Adrenal gland (tissue), 12 donors: Measurements from ENCODE around the gene MRGPRE. TPM values are rescaled to one million over a fixed set of nuclear protein-coding genes. Genes with fewer than 3 reads are reported as not detected.

Experiments
- DNase-seq, 7 donors: peaks; one replicate each; pipeline ENCODE4 v3.0.0-alpha.2; 2019 to 2020
- H3K27ac ChIP-seq, 5 donors: fragments of 200-600 bp; sonication (generic) in 4 of 5; 1 replicate in 3 of 5; 2 replicates in 2 of 5; pipeline versions ENCODE4 v1.5.1 to v1.8.0; 2016 to 2020; ENCODE audit warnings: mild to moderate bottlenecking in 1 of 5
- H3K27me3 ChIP-seq: fragments of 200-600 bp; 2 replicates; pipeline ENCODE4 v1.8.0; 2021
- H3K36me3 ChIP-seq, 2 donors: fragments of 200-600 bp; replicated peaks in 1 of 2; 1 replicate in 1 of 2; 2 replicates in 1 of 2; pipeline versions ENCODE4 v1.5.1 to v1.8.0; 2018 to 2022
- H3K4me1 ChIP-seq, 2 donors: fragments of 200-600 bp; replicated peaks in 1 of 2; 1 replicate in 1 of 2; 2 replicates in 1 of 2; pipeline versions ENCODE4 v1.5.1 to v1.8.0; 2018 to 2021
- H3K4me3 ChIP-seq, 4 donors: fragments of 200-600 bp; sonication (generic) in 3 of 4; one replicate each; pipeline ENCODE4 v1.5.1; 2016 to 2018
- H3K9me3 ChIP-seq, 3 donors: fragments of 200-600 bp; sonication (generic) in 1 of 3; replicated peaks in 1 of 3; 1 replicate in 2 of 3; 2 replicates in 1 of 3; pipeline versions ENCODE4 v1.5.1 to v1.8.0; 2016 to 2021
- POLR2A ChIP-seq, 2 donors: fragments of 450-650 bp; IDR thresholded peaks; one replicate each; pipeline ENCODE4 v1.6.1; 2017; ENCODE audit warnings: antibody characterized with exemption in 2 of 2, mild to moderate bottlenecking in 2 of 2, moderate library complexity in 1 of 2
- WGBS, 4 donors: extraction: QIAGEN DNeasy Blood & Tissue Kit in 2 of 4; methylation state at CpG; one replicate each; pipeline versions ENCODE4 v1.1.5 to v1.1.7; 2013 to 2017; 5-methylcytosine and 5-hydroxymethylcytosine counted together
- intact Hi-C, 2 donors: fragments of 100-400 bp; cut with DNase I; formaldehyde crosslinking; loops; one replicate each; pipeline versions ENCODE4 v1.14.1 to v1.15.0; 2022 to 2023
- polyA plus RNA-seq, 3 donors: library from polyadenylated mRNA; stranded (reverse); fragments of 200-250 nt in 2 of 3; fragments of 350-450 nt in 1 of 3; fragmentation: Illumina TruSeq in 1 of 3; extraction: RNeasy Lipid Tissue Mini Kit (QIAGEN cat#74804) in 1 of 3; gene quantifications; one replicate each; pipeline ENCODE4 v1.2.3, GENCODE V29; 2013 to 2014
- total RNA-seq, 9 donors: library from RNA; depleted of rRNA in 4 of 9; stranded (reverse); fragments of >200 nt in 4 of 9; fragments of 120-200 nt in 1 of 9; fragmentation: NEBNext Ultra II Directional in 1 of 9; extraction: Animal tissue kit (Norgen Biotek cat#: 25700) in 1 of 9; gene quantifications; one replicate each; pipeline versions ENCODE4 v1.1.0 to v1.2.4, GENCODE V29; 2013 to 2023
- TF ChIP-seq, protein P1 (sequence below), 6 experiments: fragments of 450-650 bp in 4 of 6; fragments of 200-600 bp in 2 of 6; sonication (generic) in 1 of 6; IDR thresholded peaks; 1 replicate in 5 of 6; 2 replicates in 1 of 6; pipeline versions ENCODE4 v1.5.1 to v1.8.0; 2016 to 2021; ENCODE audit warnings: antibody characterized with exemption in 6 of 6, mild to moderate bottlenecking in 2 of 6, moderate library complexity in 1 of 6
- donor health status: healthy with polysubstance abuse.
- donor health status: Bipolar disorder and iron deficiency.
- donor health status: DM: yes; HTN: yes; CAD: no.
- donor health status: DM: no; HTN: no; CAD: no.
- donor health status: DM: no; HTN: no; CAD: no.
- donor health status: DM: yes; HTN: yes; CAD: no.

Gene MRGPRE
- total and polyA plus RNA-seq, 12 donors, result not detected

DNA sequence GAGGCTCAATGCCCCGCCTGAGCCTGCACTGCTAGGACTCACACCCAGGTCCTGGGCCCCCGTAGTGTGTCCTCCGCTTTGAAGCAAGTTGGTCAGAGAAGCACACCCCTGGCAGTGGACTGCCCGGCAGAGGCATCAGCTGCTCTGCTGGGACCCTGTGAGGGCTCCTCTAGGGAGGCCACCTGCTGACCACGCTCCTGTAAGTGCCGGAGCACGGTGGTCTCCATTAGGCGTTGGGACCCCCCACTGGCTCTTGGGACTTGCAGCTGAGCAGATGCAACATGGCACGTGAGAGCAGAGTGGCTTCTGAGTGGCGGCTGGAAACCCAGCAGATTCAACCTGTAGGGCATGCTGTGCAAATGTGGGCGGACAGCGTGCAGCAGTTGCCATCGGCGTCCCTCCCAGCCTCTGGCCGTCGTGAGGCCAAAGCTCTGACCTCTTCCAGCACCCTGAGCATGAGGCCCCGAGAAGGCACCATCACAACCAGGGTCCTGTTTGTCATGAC, 30.5 kb downstream of the MRGPRE start:
- no peak for DNase-seq
- peaks cover 29% of the 10 kb centered on the region for H3K27me3 ChIP-seq

DNA sequence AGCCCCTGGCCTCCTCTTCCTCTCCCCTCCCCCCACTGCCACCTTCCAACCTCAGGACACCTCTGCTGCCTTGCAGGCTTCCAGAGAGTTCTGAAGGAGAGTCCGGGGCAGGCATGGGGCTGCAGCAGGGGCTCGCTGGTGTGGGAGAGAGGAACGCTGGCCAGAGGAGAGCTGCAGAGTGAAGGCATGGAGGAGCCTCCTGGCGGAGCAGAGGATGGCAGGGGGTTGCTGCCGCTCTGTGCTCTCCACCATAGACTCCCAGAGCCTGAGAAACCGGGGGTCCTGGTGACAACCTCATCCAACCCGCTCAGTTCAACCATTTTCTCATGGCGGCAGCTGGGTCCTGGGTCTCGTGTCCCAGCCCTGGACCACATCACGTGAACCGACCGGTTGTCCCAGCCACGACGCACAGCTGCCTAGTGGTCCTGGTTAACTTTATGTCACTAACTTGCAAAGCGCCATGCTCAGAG, 31.1 kb downstream of the MRGPRE start:
- Histone ChIP-seq H3K36me3 (no peaks in the 10 kb centered on the region), H3K4me3 (no peak overlapping the region), H3K9me3 (no peaks in the 10 kb centered on the region), H3K4me1 (no peaks in the 10 kb centered on the region), H3K27me3 (peaks cover 29% of the 10 kb centered on the region), H3K27ac (no peak overlapping the region)
- WGBS, 4 donors, result 82 to 90% (median 86%) methylated on average over 11 to 15 of the region's 15 CpGs
- DNase-seq, result no peak
- no peak for TF ChIP-seq POLR2A (IDR thresholded peaks at IDR 0.05)
- TF ChIP-seq, protein P1, sequence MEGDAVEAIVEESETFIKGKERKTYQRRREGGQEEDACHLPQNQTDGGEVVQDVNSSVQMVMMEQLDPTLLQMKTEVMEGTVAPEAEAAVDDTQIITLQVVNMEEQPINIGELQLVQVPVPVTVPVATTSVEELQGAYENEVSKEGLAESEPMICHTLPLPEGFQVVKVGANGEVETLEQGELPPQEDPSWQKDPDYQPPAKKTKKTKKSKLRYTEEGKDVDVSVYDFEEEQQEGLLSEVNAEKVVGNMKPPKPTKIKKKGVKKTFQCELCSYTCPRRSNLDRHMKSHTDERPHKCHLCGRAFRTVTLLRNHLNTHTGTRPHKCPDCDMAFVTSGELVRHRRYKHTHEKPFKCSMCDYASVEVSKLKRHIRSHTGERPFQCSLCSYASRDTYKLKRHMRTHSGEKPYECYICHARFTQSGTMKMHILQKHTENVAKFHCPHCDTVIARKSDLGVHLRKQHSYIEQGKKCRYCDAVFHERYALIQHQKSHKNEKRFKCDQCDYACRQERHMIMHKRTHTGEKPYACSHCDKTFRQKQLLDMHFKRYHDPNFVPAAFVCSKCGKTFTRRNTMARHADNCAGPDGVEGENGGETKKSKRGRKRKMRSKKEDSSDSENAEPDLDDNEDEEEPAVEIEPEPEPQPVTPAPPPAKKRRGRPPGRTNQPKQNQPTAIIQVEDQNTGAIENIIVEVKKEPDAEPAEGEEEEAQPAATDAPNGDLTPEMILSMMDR (IDR thresholded peaks at IDR 0.05), result no peak
- intact Hi-C loops, result no loop called here

More for the DNA sequence above, 30.5 kb downstream of the MRGPRE start:
- H3K4me1 ChIP-seq, result no peaks in the 10 kb centered on the region
- 70 to 80% (median 73%) methylated on average over 1 to 17 of the region's 17 CpGs for WGBS, 4 donors
- no peak overlapping the region for H3K27ac ChIP-seq
- no peak overlapping the region for H3K4me3 ChIP-seq
- no peaks in the 10 kb centered on the region for H3K36me3 ChIP-seq
- H3K9me3 ChIP-seq, result no peaks in the 10 kb centered on the region
- TF ChIP-seq, protein P1 (IDR thresholded peaks at IDR 0.05), result no peak
- no peak for TF ChIP-seq POLR2A (IDR thresholded peaks at IDR 0.05)
- intact Hi-C loops, result no loop called here

DNA sequence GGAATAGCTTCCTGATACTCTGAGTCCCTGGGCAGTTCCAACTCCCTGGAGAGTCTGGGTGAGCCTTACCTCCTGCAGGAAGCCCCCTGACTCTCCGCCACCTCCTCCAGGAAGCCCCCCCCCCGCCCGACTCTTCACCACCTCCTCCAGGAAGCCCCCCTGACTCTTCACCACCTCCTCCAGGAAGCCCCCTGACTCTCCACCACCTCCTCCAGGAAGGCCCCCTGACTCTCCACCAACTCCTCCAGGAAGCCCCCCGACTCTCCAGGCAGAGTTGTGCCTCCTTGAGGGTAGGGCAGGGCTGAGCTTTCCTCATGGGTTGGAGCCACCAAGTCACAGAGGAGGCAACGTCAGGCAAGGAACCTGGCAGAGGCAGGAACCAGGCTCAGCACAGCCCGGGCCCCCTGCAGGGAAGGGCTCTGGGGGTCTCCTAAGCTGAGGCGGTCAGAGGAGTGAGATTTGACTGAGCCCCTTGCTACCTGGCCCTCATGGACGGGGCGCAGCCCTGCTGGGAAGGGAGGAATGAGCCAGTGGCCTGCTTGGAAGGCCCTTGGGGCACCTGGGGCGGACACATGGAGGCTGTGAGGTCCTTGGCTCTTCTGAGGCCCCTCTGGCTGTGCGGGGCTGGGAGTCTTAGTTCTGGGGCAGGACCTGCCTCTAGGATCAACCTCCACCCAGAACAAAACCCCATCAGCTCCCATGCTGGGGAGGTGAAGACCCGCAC, 31.7 kb downstream of the MRGPRE start:
- Histone ChIP-seq H3K27ac (no peak overlapping the region), H3K36me3 (no peaks in the 10 kb centered on the region), H3K4me1 (peaks cover 0 to 1% of the 10 kb centered on the region in 2 donors), H3K4me3 (no peak overlapping the region), H3K9me3 (no peaks in the 10 kb centered on the region), H3K27me3 (peaks cover 29% of the 10 kb centered on the region)
- TF ChIP-seq POLR2A (IDR thresholded peaks at IDR 0.05), result no peak
- TF ChIP-seq, protein P1 (IDR thresholded peaks at IDR 0.05), result no peak
- DNase-seq, result no peak
- 66 to 98% (median 75%) methylated on average over 5 to 12 of the region's 12 CpGs for WGBS, 4 donors
- intact Hi-C loops, result no loop called here

DNA sequence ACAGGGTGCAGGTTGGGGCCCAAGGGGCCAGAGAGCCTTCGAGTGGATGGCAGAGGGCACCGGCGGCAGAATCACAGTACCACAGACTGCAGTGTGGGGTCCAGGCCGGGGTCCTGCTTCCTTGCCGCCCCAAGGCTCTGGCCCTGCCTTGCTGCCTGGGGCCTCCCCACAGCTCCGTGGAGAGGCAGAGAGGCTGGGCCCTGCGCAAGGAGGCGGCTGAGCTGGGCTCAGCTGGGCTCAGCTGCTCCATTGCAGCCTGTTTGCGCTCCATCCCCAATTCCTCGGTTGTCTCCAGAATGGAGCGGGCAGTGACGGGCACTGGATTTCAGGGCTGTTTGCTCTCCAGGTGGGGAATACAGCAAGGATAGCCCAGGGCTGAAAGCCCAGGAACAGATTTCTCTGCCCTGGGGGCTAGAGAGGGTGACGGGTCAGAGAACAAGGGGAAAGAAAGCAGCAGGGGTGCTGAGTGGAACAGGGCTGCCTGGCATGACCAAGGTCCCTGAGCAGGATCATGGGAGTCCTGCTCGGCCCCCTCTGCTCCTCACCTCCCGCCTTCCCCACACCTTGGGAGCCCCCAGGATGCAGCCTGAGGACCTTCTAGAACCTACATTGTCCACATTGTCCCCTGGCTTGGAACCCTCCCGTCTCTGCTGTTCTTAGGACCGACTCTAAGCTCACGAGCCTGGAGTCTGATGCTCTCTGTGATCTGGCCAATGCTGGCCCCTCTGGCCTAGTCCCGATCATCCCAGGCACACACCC, 32.5 kb downstream of the MRGPRE start:
- H3K36me3 ChIP-seq, result no peaks in the 10 kb centered on the region
- peaks cover 0 to 4% of the 10 kb centered on the region in 2 donors for H3K4me1 ChIP-seq
- no peak for DNase-seq
- H3K9me3 ChIP-seq, result no peaks in the 10 kb centered on the region
- TF ChIP-seq, protein P1 (IDR thresholded peaks at IDR 0.05), result no peak
- no peak for TF ChIP-seq POLR2A (IDR thresholded peaks at IDR 0.05)
- no peak overlapping the region for H3K4me3 ChIP-seq
- 81 to 88% (median 84%) methylated on average over 13 to 19 of the region's 19 CpGs for WGBS, 4 donors
- intact Hi-C loops, result no loop called here
- H3K27ac ChIP-seq, result no peak overlapping the region
- H3K27me3 ChIP-seq, result peaks cover 29% of the 10 kb centered on the region
